ENCODE measurements around the gene NDUFB2. TPM values are rescaled to one million over a fixed set of nuclear protein-coding genes. Genes with fewer than 3 reads are reported as not detected.

NDUFB2 gene
- total RNA-seq, 1 experiment from 2014 or later: 296 TPM

DNA sequence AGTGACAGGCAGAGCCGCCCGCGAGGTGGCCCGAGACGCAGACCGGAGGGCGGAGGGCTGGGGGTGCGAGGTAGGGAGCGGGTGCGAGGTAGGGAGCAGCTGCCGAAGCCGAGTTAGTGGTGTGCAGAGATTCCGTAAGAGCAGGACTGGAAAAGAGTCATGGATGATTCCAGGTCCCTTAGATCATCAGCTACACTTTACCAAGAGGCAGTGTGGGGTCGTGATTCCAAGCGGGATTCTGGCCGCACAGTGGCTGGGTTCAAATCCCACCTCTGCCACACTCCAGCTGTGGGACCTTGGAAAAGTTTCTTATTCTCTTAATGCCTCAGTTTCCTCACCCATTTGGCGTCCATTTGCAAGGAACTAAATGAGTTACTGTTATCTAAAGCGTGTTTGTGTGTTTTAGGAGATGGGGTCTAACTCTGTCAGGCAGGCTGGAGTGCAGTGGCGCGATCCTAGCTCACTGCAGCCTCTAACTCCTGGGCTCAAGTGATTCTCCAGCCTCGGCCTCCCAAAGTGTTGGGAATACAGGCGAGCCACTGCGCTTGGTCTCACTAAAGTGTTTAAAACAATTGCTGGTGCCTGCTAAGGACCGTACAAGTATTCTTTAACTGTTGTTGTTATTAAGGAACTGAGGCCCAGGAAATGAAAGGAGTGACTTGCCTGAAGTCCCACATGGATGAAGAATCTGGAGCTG lies 1.1 kb downstream of the NDUFB2 start:
- Histone ChIP-seq H2AFZ (ENCODE audit: low read length) (peak overlapping the region; percentile 81), H3K4me3 (ENCODE audit: low read length) (peak overlapping the region; percentile 88), H3K9ac (ENCODE audit: low read length) (peak overlapping the region; percentile 90), H4K20me1 (ENCODE audit: low read length) (peaks cover 8% of the 10 kb centered on the region; the same call in 1 of the 2 replicates), H3K27me3 (ENCODE audit: low read length) (no peaks in the 10 kb centered on the region), H3K27ac (ENCODE audit: low read length) (peak overlapping the region; percentile 57; the same call in 1 of the 2 replicates), H3K79me2 (ENCODE audit: low read length) (peaks cover 57% of the 10 kb centered on the region), H3K36me3 (ENCODE audit: low read depth, low read length) (0 out of 2 replicates have a peak, but pooled peaks cover 2% of the 10 kb centered on the region), H3K4me2 (ENCODE audit: low read length) (peak overlapping the region; percentile 89), H3K9me2 (replicated peaks; ENCODE audit: low read length) (no peaks in the 10 kb centered on the region), H3F3A (ENCODE audit: low read length, unreplicated experiment) (no peaks in the 10 kb centered on the region), H3K9me3 (ENCODE audit: low read length) (no peaks in the 10 kb centered on the region), H3K4me1 (ENCODE audit: insufficient read depth, low read length) (peaks cover 17% of the 10 kb centered on the region; the same call in 1 of the 2 replicates)
- DNase-seq: no peak
- ATAC-seq: no peak
- intact Hi-C loops (cut with micrococcal nuclease): no loop called here
- TSS peak; percentile 29 for BruUV-seq (replicated peaks)
- POLR2A ChIA-PET (ENCODE audit: unreplicated experiment): no interaction called here
- CTCF ChIA-PET: no interaction called here
- TF ChIP-seq, protein P1, sequence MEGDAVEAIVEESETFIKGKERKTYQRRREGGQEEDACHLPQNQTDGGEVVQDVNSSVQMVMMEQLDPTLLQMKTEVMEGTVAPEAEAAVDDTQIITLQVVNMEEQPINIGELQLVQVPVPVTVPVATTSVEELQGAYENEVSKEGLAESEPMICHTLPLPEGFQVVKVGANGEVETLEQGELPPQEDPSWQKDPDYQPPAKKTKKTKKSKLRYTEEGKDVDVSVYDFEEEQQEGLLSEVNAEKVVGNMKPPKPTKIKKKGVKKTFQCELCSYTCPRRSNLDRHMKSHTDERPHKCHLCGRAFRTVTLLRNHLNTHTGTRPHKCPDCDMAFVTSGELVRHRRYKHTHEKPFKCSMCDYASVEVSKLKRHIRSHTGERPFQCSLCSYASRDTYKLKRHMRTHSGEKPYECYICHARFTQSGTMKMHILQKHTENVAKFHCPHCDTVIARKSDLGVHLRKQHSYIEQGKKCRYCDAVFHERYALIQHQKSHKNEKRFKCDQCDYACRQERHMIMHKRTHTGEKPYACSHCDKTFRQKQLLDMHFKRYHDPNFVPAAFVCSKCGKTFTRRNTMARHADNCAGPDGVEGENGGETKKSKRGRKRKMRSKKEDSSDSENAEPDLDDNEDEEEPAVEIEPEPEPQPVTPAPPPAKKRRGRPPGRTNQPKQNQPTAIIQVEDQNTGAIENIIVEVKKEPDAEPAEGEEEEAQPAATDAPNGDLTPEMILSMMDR (conservative IDR thresholded peaks at IDR 0.05; ENCODE audit: low read depth, low read length): no peak
- TF ChIP-seq EZH2 (IDR thresholded peaks at IDR 0.05; ENCODE audit: low read length, unreplicated experiment) (no peak), EZH2phosphoT487 (IDR thresholded peaks at IDR 0.05; ENCODE audit: borderline replicate concordance, low read length) (no peak)

DNA sequence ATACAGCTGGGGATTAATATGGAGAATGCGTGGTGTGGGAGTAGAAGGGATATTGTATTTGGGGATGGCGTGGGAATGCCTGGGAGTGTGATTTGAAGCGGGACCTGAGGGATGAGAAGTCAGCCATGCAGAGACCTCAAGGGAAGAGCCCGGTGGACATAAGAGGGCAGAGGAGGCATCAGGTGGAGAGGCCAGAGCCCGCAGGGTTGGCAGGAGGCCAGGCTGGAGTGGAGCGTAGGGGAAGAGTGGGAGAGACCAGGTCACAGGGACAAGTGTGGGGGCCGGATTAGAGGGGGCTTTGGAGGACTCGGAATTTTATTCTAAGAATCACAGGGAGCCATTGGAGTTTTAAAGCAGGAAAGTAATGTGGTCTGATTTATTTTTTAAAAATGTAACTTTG lies 2.0 kb downstream of the NDUFB2 start:
- intact Hi-C loops (cut with micrococcal nuclease): no loop called here
- H3K4me2 ChIP-seq (ENCODE audit: low read length): peak overlapping the region; percentile 89
- no peak overlapping the region for H3K27ac ChIP-seq (ENCODE audit: low read length)
- ATAC-seq (no peak), DNase-seq (no peak)
- H4K20me1 ChIP-seq (ENCODE audit: low read length): peaks cover 8% of the 10 kb centered on the region; the same call in 1 of the 2 replicates
- no peaks in the 10 kb centered on the region for H3F3A ChIP-seq (ENCODE audit: low read length, unreplicated experiment)
- H3K4me1 ChIP-seq (ENCODE audit: insufficient read depth, low read length): peaks cover 17% of the 10 kb centered on the region; the same call in 1 of the 2 replicates
- H2AFZ ChIP-seq (ENCODE audit: low read length): no peak overlapping the region
- TF ChIP-seq, protein P1 (conservative IDR thresholded peaks at IDR 0.05; ENCODE audit: low read depth, low read length): no peak
- no peak for TF ChIP-seq EZH2 (IDR thresholded peaks at IDR 0.05; ENCODE audit: low read length, unreplicated experiment)
- TF ChIP-seq EZH2phosphoT487 (IDR thresholded peaks at IDR 0.05; ENCODE audit: borderline replicate concordance, low read length): no peak
- H3K4me3 ChIP-seq (ENCODE audit: low read length): peak overlapping the region; percentile 88
- POLR2A ChIA-PET (ENCODE audit: unreplicated experiment): no interaction called here
- peaks cover 65% of the 10 kb centered on the region for H3K79me2 ChIP-seq (ENCODE audit: low read length)
- H3K9me2 ChIP-seq (replicated peaks; ENCODE audit: low read length): no peaks in the 10 kb centered on the region
- no peak overlapping the region for H3K9ac ChIP-seq (ENCODE audit: low read length)
- no peaks in the 10 kb centered on the region for H3K9me3 ChIP-seq (ENCODE audit: low read length)
- H3K27me3 ChIP-seq (ENCODE audit: low read length): no peaks in the 10 kb centered on the region
- BruUV-seq (replicated peaks): no TSS peak
- CTCF ChIA-PET: no interaction called here
- 0 out of 2 replicates have a peak, but pooled peaks cover 2% of the 10 kb centered on the region for H3K36me3 ChIP-seq (ENCODE audit: low read depth, low read length)

DNA sequence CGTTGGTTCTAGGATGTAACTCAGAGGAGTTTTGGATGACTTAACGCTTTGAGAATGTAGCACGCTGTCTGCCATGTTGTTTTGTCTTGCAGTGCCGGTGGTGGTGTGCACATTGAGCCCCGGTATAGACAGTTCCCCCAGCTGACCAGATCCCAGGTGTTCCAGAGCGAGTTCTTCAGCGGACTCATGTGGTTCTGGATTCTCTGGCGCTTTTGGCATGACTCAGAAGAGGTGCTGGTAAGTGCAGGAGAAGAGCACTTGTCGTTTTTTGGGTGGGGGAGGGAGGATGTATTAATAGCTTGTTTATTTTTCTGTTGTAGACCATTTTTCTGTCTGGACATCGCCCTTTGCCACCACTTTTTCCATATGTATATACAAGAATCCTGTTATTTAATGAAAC lies 6.3 kb downstream of the NDUFB2 start:
- Histone ChIP-seq H3K4me3 (ENCODE audit: low read length) (no peak overlapping the region), H3K4me1 (ENCODE audit: insufficient read depth, low read length) (peaks cover 7% of the 10 kb centered on the region; the same call in 1 of the 2 replicates), H3F3A (ENCODE audit: low read length, unreplicated experiment) (no peaks in the 10 kb centered on the region), H3K4me2 (ENCODE audit: low read length) (no peak overlapping the region), H3K27me3 (ENCODE audit: low read length) (no peaks in the 10 kb centered on the region), H3K9me3 (ENCODE audit: low read length) (no peaks in the 10 kb centered on the region), H3K9ac (ENCODE audit: low read length) (no peak overlapping the region), H3K27ac (ENCODE audit: low read length) (no peak overlapping the region), H3K36me3 (ENCODE audit: low read depth, low read length) (peaks cover 2% of the 10 kb centered on the region; the same call in 1 of the 2 replicates), H2AFZ (ENCODE audit: low read length) (no peak overlapping the region), H3K9me2 (replicated peaks; ENCODE audit: low read length) (no peaks in the 10 kb centered on the region), H3K79me2 (ENCODE audit: low read length) (peaks cover 65% of the 10 kb centered on the region), H4K20me1 (ENCODE audit: low read length) (peaks cover 8% of the 10 kb centered on the region; the same call in 1 of the 2 replicates)
- TF ChIP-seq EZH2phosphoT487 (IDR thresholded peaks at IDR 0.05; ENCODE audit: borderline replicate concordance, low read length): no peak
- TF ChIP-seq EZH2 (IDR thresholded peaks at IDR 0.05; ENCODE audit: low read length, unreplicated experiment): no peak
- TF ChIP-seq, protein P1 (conservative IDR thresholded peaks at IDR 0.05; ENCODE audit: low read depth, low read length): no peak
- DNase-seq (no peak), ATAC-seq (no peak)
- BruUV-seq (replicated peaks): no TSS peak
- intact Hi-C loops (cut with micrococcal nuclease): no loop called here
- ChIA-PET CTCF (no interaction called here), POLR2A (ENCODE audit: unreplicated experiment) (no interaction called here)
